Iris pigment epithelial cell (primary cell): ENCODE results near the gene TMEM132C.
"Not testable (repeated sequence)": the region's sequence is repeated elsewhere in the genome, so short reads cannot be mapped to it uniquely, and the experiment has no call there.

Experiments used
- DNase-seq: peaks from one replicate; pipeline ENCODE4 v3.0.0-alpha.2; 2011; ENCODE audit warnings: low read depth

TMEM132C gene

GRCh38 chr12:128557231-128557630 is 290.3 kb downstream of the TMEM132C start:
- no peak for DNase-seq

- no peak for DNase-seq
Measured at GRCh38 chr12:128564956-128565355, 298.0 kb downstream of the TMEM132C start.

- DNase-seq = no peak
Measured at GRCh38 chr12:128567730-128568129, 300.8 kb downstream of the TMEM132C start.

- no peak for DNase-seq
Measured at GRCh38 chr12:128570191-128571065, 303.5 kb downstream of the TMEM132C start.

- DNase-seq = no peak
Measured at GRCh38 chr12:128571906-128572810, 305.2 kb downstream of the TMEM132C start.

- no peak for DNase-seq
Measured at GRCh38 chr12:128573907-128574306, 306.9 kb downstream of the TMEM132C start.

- no peak for DNase-seq
Measured at GRCh38 chr12:128578045-128578444, 311.1 kb downstream of the TMEM132C start.

- no peak for DNase-seq
Measured at GRCh38 chr12:128581321-128581761, 314.4 kb downstream of the TMEM132C start.

GRCh38 chr12:128583453-128583852 is 316.5 kb downstream of the TMEM132C start:
- no peak for DNase-seq

GRCh38 chr12:128586451-128587029 is 319.6 kb downstream of the TMEM132C start:
- DNase-seq = no peak

GRCh38 chr12:128587918-128588317 is 320.9 kb downstream of the TMEM132C start:
- no peak for DNase-seq

- no peak for DNase-seq
Measured at GRCh38 chr12:128592220-128592744, 325.3 kb downstream of the TMEM132C start.

GRCh38 chr12:128594521-128594920 is 327.6 kb downstream of the TMEM132C start:
- no peak for DNase-seq

- DNase-seq = no peak
Measured at GRCh38 chr12:128595609-128596008, 328.6 kb downstream of the TMEM132C start.

GRCh38 chr12:128600886-128601285 is 333.9 kb downstream of the TMEM132C start:
- DNase-seq = no peak

- no peak for DNase-seq
Measured at GRCh38 chr12:128603573-128604115, 336.7 kb downstream of the TMEM132C start.

- DNase-seq = not testable (repeated sequence)
Measured at GRCh38 chr12:128604219-128604618, 337.2 kb downstream of the TMEM132C start.

- no peak for DNase-seq
Measured at GRCh38 chr12:128606051-128606450, 339.1 kb downstream of the TMEM132C start.

- DNase-seq = no peak
Measured at GRCh38 chr12:128606538-128606937, 339.6 kb downstream of the TMEM132C start.

- DNase-seq = no peak
Measured at GRCh38 chr12:128606970-128607369, 340.0 kb downstream of the TMEM132C start.

GRCh38 chr12:128607641-128608040 is 340.7 kb downstream of the TMEM132C start:
- DNase-seq = no peak

GRCh38 chr12:128609861-128610260 is 342.9 kb downstream of the TMEM132C start:
- no peak for DNase-seq
